Mesodermal cell (in vitro differentiated cells): ENCODE measurements around the gene FBXL3.
A peak's percentile ranks its signal among the peaks of the same experiment; 100 is the strongest.

Experiments
- H3K27ac ChIP-seq: 2 replicates; pipeline ENCODE4 v1.7.0; 2013; ENCODE audit warnings: mild to moderate bottlenecking, low read depth, low read length, moderate library complexity; ENCODE audit not compliant: severe bottlenecking
- H3K36me3 ChIP-seq: 2 replicates; pipeline ENCODE4 v1.7.1; 2013; ENCODE audit warnings: mild to moderate bottlenecking, low read length, moderate library complexity; ENCODE audit not compliant: control insufficient read depth, insufficient read depth
- H3K4me1 ChIP-seq: one replicate; pipeline ENCODE4 v1.7.1; 2013; ENCODE audit warnings: mild to moderate bottlenecking, low read length; ENCODE audit not compliant: insufficient read depth, control insufficient read depth, poor library complexity, severe bottlenecking
- H3K4me3 ChIP-seq: 2 replicates; pipeline ENCODE4 v1.7.0; 2013; ENCODE audit warnings: low read length, control low read depth, mild to moderate bottlenecking; ENCODE audit not compliant: insufficient read depth, poor library complexity, severe bottlenecking; ENCODE audit errors: extremely low read depth
- H3K9me3 ChIP-seq: 2 replicates; pipeline ENCODE4 v1.7.1; 2013; ENCODE audit warnings: mild to moderate bottlenecking, low read length, moderate library complexity; ENCODE audit not compliant: control insufficient read depth
- WGBS, 2 experiments: methylation state at CpG; one replicate each; pipeline ENCODE4 v1.1.5; 2013; ENCODE audit warnings: missing lambda C conversion rate in 2 of 2; ENCODE audit not compliant: insufficient coverage in 2 of 2; 5-methylcytosine and 5-hydroxymethylcytosine counted together

FBXL3 gene

DNA sequence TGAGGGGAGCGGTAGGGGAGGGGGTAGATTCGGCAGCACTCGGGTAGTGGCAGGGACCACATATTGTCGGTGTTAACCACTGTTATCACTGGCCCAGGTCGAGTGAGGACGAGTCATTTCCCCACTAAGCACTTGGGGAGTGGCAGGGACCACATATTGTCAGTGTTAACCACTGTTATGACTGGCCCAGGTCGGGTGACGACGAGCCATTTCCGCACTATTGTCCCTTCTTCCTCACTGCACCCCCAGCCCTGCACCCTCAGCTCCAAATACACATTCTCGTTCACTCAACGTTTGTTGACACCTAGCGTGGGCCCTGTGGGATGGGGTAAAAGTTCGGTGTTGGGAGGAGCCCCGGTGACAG, 35.5 kb downstream of the FBXL3 start:
- Histone ChIP-seq H3K4me3 (peak overlapping the region; percentile 79), H3K36me3 (peaks cover 7% of the 10 kb centered on the region), H3K9me3 (no peaks in the 10 kb centered on the region), H3K27ac (peak overlapping the region; percentile 29), H3K4me1 (peaks cover 5% of the 10 kb centered on the region)
- 50 to 57% methylated on average over 10 to 13 of the region's 15 CpGs for WGBS, 2 experiments

DNA sequence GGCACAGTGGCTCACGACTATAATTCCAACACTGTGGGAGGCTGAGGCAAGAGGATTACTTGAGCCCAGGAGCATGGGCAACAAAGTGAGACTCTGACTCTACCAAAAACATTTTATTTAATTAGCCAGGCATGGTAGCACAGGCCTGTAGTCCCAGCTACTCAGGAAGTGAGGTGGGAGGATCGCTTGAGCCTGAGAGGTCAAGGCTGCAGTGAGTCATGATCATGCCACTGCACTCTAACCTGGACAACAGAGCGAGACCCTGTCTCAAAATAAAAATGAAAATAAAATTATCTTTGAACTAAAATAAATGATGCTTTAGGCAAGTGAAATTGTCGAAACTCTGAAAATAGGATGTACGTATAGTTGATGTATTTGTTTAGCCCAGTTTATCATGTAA, 43.3 kb downstream of the FBXL3 start:
- H3K36me3 ChIP-seq, result no peaks in the 10 kb centered on the region
- no peaks in the 10 kb centered on the region for H3K4me1 ChIP-seq
- 80 to 86% methylated on average over 1 of the region's 5 CpGs for WGBS, 2 experiments

DNA sequence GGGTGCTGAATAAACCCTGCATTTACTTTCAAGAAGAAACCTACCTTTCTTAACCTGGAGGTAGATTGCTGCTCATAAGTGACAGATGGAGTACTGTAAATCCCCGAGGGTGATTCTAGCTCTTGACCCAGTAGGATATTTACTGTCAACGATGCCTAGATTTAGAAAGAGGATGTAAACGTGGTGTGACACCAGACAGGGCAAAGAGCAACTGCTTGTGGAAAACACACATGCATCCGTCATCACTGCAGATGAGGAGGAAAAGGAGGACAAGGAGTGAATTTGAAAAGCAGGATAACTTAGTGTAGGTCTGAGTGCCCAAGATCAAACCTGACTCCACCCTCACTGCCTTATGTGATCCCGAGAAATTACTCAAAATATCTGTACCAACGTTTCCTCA, 44.9 kb downstream of the FBXL3 start:
- WGBS, 2 experiments, result 69 to 82% methylated on average over 4 of the region's 6 CpGs
- H3K4me1 ChIP-seq, result peaks cover under 1% of the 10 kb centered on the region
- H3K4me3 ChIP-seq, result no peak overlapping the region
- H3K27ac ChIP-seq, result no peak overlapping the region
- H3K9me3 ChIP-seq, result no peaks in the 10 kb centered on the region
- H3K36me3 ChIP-seq, result no peaks in the 10 kb centered on the region

More for the DNA sequence above, 43.3 kb downstream of the FBXL3 start:
- Histone ChIP-seq H3K4me3 (no peak overlapping the region), H3K9me3 (no peaks in the 10 kb centered on the region), H3K27ac (no peak overlapping the region)

DNA sequence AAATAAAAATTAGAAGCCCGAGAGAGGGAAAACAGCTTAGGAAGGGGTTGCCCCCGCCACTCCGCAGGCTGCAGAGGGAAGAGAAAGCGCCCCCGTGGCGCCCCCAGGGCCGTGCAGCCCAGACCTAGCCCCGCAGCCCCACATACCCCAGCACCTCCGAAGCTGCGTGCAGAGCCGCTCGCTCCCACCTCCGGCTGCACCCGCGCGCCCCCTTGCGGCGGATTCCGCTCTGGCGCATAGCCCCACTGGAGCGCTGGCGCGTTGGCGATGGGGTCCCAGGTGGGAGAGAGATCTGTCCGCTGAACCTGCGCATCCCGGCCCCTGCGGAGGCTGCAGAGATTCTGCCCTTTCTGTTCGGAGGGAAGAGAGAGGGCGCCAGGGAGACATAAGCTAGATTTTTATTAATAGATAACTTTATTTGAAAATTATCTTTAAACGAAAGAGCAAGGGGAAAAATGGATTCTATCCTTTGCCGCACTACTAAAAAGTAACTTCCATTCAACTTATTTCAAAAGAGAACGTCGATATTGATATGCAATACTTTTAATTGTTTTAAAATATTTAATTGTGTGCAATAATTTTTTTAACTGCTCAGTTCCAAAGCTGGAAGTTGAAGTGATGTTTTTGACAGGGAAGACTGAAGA, 46.8 kb downstream of the FBXL3 start:
- Histone ChIP-seq H3K4me3 (peak overlapping the region; percentile 8), H3K27ac (no peak overlapping the region), H3K36me3 (no peaks in the 10 kb centered on the region), H3K9me3 (no peaks in the 10 kb centered on the region), H3K4me1 (peaks cover 5% of the 10 kb centered on the region)
- 0 to 3% methylated on average over 4 to 5 of the region's 34 CpGs for WGBS, 2 experiments

DNA sequence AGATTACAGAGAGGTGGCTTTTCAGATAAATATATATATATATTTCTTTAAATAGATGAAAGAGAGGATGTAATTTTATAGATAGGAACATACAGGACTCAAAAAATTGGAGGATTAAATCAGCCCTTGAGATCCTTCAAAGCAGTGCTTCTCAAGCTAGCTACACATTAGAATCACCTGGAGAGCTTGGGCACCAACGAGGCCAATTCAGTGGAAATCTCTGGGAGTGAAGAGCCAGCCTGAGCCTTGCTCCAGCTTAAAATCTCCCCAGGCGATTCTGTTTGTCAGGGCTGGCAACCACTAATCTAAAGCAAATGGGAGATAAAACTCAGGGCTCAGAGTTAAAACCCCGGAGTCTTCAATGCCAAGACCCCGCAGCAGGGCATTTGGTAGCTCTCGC, 50.0 kb downstream of the FBXL3 start:
- H3K27ac ChIP-seq, result no peak overlapping the region
- H3K4me3 ChIP-seq, result no peak overlapping the region
- WGBS, 2 experiments, result 90 to 95% methylated on average over 5 of the region's 5 CpGs
- H3K36me3 ChIP-seq, result no peaks in the 10 kb centered on the region
- no peaks in the 10 kb centered on the region for H3K9me3 ChIP-seq
- H3K4me1 ChIP-seq, result peaks cover 5% of the 10 kb centered on the region

DNA sequence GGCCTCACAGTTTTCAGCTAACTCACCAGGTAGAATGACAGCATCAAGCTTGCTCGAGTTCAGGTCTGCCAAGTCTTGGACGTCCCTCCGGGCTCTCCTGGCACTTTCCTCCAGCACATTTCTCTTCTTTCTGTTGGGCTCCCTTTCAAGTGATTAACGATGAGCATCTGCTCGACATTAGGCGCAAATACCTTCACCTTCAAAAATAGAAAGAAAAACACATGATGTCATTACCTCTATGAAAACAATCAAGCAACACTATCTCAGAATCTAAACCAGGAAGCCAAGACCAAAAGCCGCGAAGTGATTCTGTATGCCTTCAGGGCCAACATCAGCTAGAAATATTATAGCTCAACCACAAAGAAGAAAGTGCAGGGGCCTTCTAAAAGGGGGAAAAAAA, 50.5 kb downstream of the FBXL3 start:
- Histone ChIP-seq H3K9me3 (no peaks in the 10 kb centered on the region), H3K27ac (no peak overlapping the region), H3K4me1 (peaks cover 5% of the 10 kb centered on the region), H3K4me3 (no peak overlapping the region), H3K36me3 (no peaks in the 10 kb centered on the region)
- 86 to 92% methylated on average over 3 to 8 of the region's 8 CpGs for WGBS, 2 experiments

DNA sequence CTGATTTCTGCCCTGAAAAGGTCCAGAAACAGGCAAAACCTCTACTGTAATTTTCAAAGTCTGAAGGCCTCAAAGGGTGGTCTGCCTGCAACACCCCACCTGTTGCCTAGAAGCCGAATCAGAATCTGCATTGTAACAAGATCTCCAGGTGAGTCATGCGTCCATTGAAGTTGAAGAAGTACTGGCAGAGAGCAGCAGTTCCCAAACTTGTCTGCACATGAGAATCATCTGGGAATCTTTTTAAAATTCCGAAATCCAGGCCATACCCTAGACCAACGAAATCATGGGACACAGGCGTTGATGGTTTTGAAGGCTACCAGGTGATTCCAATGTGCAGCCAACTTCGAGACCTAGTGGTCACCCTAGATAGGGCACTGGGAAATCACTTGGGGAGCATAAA, 51.1 kb downstream of the FBXL3 start:
- H3K27ac ChIP-seq, result no peak overlapping the region
- H3K4me1 ChIP-seq, result peaks cover 5% of the 10 kb centered on the region
- no peak overlapping the region for H3K4me3 ChIP-seq
- H3K9me3 ChIP-seq, result no peaks in the 10 kb centered on the region
- no peaks in the 10 kb centered on the region for H3K36me3 ChIP-seq
- WGBS, 2 experiments, result 93 to 96% methylated on average over 6 of the region's 6 CpGs

DNA sequence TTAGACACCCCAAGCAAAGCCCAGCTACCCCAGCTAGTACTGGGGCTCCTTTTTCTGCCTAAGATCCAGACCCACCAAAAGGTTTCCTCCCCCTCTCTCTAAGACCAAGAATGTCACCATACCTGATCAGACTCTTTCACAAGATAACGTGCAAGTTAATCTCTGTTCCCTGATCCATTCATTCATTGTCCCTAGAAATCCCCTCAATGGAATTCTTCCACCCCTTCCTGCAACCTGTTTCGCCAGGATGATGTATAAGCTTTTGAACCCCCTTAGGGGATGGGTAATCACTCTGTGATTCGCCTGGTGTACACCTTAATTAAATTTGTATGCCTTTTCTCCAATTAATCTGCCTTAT, 52.4 kb downstream of the FBXL3 start:
- Histone ChIP-seq H3K9me3 (no peaks in the 10 kb centered on the region), H3K4me3 (no peak overlapping the region), H3K4me1 (peaks cover 5% of the 10 kb centered on the region), H3K36me3 (no peaks in the 10 kb centered on the region), H3K27ac (no peak overlapping the region)
- 100% methylated on average over 1 of the region's 3 CpGs for WGBS, 2 experiments

DNA sequence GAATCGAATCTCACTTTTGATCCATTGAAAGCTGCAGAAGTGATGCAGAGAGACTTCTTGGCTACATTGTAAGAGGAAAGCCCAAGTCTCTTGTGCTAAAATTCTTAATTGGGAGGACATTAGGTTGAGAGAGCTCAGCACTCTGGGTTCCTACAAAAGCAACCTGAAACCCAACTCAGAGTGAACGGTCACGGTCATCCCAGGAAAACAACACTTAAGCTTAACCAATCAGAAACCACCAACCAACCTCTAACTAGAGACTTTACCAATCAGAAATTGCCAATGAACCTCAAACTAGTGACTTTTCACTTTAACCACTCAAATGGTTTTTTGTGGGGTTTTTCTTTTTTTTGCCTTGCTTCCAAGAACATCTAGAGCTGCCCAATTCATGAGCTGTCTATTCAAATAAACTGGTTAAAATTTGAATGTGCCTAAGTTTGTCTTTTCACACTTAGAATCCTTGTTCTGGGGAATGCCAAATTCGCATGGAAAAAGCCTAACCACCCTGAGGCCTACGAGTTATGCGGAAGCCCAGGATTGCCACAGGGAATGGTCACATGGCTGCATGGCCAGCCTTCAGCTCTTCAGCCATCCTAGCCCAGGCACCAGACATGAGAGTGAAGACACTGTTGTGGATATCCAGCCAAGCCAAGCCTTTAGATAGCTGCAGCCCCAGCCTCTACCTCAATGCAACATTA, 52.9 kb downstream of the FBXL3 start:
- H3K27ac ChIP-seq, result no peak overlapping the region
- 92 to 93% methylated on average over 3 to 4 of the region's 6 CpGs for WGBS, 2 experiments

DNA sequence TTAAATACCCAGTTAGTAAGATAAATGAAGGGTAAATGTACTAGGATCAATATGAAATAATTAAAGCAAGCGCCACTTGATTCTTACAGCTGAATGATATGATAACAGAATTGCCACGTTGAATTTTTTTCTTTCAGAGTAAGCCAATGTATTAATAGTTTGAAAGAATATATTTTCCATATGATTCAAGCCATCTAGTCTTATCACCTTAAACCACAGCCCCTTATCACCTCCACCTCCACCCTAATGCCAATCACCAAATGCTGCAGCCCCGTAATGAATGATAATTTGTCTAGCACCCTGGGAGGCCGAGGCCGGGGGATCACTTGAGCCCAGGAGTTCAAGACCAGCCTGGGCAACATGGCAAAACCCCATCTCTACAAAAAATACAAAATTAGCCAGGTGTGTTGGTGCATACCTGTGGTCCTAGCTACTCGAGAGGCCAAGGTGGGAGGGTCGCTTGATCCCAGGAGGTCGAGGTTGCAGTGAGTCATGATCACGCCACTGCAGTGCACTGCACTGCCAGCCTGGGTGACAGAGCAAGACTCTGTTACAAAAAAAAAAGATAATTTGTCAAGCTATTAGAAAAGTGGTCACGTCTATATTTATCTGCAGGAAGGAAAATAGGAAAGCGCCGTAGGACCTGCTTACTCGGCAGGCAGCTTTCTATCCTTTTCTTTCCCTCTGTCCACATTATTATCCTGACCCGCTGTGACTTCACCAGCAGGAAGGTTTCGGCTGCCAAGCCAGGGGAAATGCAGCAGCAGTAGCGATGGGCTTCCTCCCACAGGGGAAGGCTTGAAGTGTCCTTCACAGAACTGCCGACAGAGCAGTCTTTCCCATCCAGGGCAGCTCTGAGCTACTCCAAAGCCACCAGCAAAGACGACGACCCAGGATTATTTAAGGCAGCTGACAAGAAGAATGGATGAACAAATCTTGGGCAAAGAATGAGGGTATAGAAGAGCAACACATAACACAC, 54.8 kb downstream of the FBXL3 start:
- 83 to 88% methylated on average over 13 to 14 of the region's 19 CpGs for WGBS, 2 experiments
- Histone ChIP-seq H3K4me1 (peaks cover 5% of the 10 kb centered on the region), H3K9me3 (no peaks in the 10 kb centered on the region)

More for the DNA sequence above, 52.9 kb downstream of the FBXL3 start:
- Histone ChIP-seq H3K36me3 (no peaks in the 10 kb centered on the region), H3K4me3 (no peak overlapping the region), H3K4me1 (peaks cover 5% of the 10 kb centered on the region), H3K9me3 (no peaks in the 10 kb centered on the region)

More for the DNA sequence above, 54.8 kb downstream of the FBXL3 start:
- no peaks in the 10 kb centered on the region for H3K36me3 ChIP-seq
- no peak overlapping the region for H3K4me3 ChIP-seq
- H3K27ac ChIP-seq, result no peak overlapping the region
